Body of pancreas (tissue), 4 donors: ENCODE data around the gene MEOX2. TPM values are rescaled to one million over a fixed set of nuclear protein-coding genes. Genes with fewer than 3 reads are reported as not detected.

Experiments
- ATAC-seq: fragments of 150-250 bp; one replicate; pipeline ENCODE4 v1.9.1; 2016
- DNase-seq, 4 donors: peaks; one replicate each; pipeline ENCODE4 v3.0.0-alpha.2; 2019
- H3K27ac ChIP-seq, 4 donors: fragments of 200-600 bp; sonication (generic); 1 replicate in 3 of 4; 2 replicates in 1 of 4; pipeline versions ENCODE4 v1.5.1 to v1.6.1; 2016 to 2019; ENCODE audit warnings: mild to moderate bottlenecking in 1 of 4, mixed read lengths in 1 of 4, moderate library complexity in 1 of 4
- H3K27me3 ChIP-seq, 2 donors: fragments of 200-600 bp; sonication (generic); one replicate each; pipeline ENCODE4 v1.6.0; 2016; ENCODE audit warnings: mild to moderate bottlenecking in 1 of 2
- H3K36me3 ChIP-seq, 2 donors: fragments of 200-600 bp; sonication (generic); replicated peaks in 1 of 2; 2 replicates each; pipeline ENCODE4 v1.5.1; 2016; ENCODE audit warnings: low read depth in 2 of 2; ENCODE audit not compliant: insufficient read depth in 1 of 2
- H3K4me1 ChIP-seq: fragments of 200-600 bp; sonication (generic); one replicate; pipeline ENCODE4 v1.6.0; 2016
- H3K4me3 ChIP-seq, 2 donors: fragments of 200-600 bp; sonication (generic); 1 replicate in 1 of 2; 2 replicates in 1 of 2; pipeline ENCODE4 v1.5.1; 2016 to 2019
- H3K9me3 ChIP-seq, 3 donors: fragments of 200-600 bp; sonication (generic); 1 replicate in 2 of 3; 2 replicates in 1 of 3; pipeline ENCODE4 v1.5.1; 2016
- CTCF ChIP-seq, 7 experiments: fragments of 450-650 bp in 4 of 7; fragments of 200-600 bp in 3 of 7; sonication (generic) in 3 of 7; IDR thresholded peaks; one replicate each; pipeline ENCODE4 v1.5.1; 2016 to 2019; ENCODE audit warnings: antibody characterized with exemption in 7 of 7
- POLR2A ChIP-seq, 3 donors: fragments of 450-650 bp; IDR thresholded peaks; one replicate each; pipeline ENCODE4 v1.6.1; 2016; ENCODE audit warnings: antibody characterized with exemption in 3 of 3, mild to moderate bottlenecking in 2 of 3
- WGBS, 2 donors: methylation state at CpG; one replicate each; pipeline ENCODE4 v1.1.5; 2017; 5-methylcytosine and 5-hydroxymethylcytosine counted together
- intact Hi-C: fragments of 100-400 bp; cut with DNase I; formaldehyde crosslinking; loops from one replicate; pipeline ENCODE4 v1.15.1; 2023
- total RNA-seq, 2 donors: library from RNA; depleted of rRNA; stranded (reverse); fragments of >200 nt; gene quantifications; one replicate each; pipeline ENCODE4 v1.1.0, GENCODE V29; 2016

Gene MEOX2
- total RNA-seq, 2 donors from 2014 or later: 0.66 to 8.0 TPM

- intact Hi-C loops: no loop called here
- no peak for DNase-seq
- TF ChIP-seq POLR2A (IDR thresholded peaks at IDR 0.05): no peak
- TF ChIP-seq CTCF (IDR thresholded peaks at IDR 0.05): no peak
- ATAC-seq: no peak
- H3K36me3 ChIP-seq: no peaks in the 10 kb centered on the region
- H3K27me3 ChIP-seq: no peaks in the 10 kb centered on the region
- WGBS, 2 donors: 70 to 100% methylated on average over 1 of the region's 1 CpG
- H3K4me3 ChIP-seq: no peak overlapping the region
- no peak overlapping the region for H3K27ac ChIP-seq
- no peaks in the 10 kb centered on the region for H3K4me1 ChIP-seq
- no peaks in the 10 kb centered on the region for H3K9me3 ChIP-seq
Measured at GRCh38 chr7:15703732-15704131, 17.2 kb upstream of the MEOX2 start.

GRCh38 chr7:15692501-15693020, 6.1 kb upstream of the MEOX2 start:
- H3K4me3 ChIP-seq: no peak overlapping the region
- 88 to 91% methylated on average over 5 of the region's 5 CpGs for WGBS, 2 donors
- H3K27me3 ChIP-seq: no peaks in the 10 kb centered on the region
- no peaks in the 10 kb centered on the region for H3K9me3 ChIP-seq
- no peak for DNase-seq
- no peak for ATAC-seq
- no peaks in the 10 kb centered on the region for H3K4me1 ChIP-seq
- H3K36me3 ChIP-seq: no peaks in the 10 kb centered on the region
- TF ChIP-seq POLR2A (IDR thresholded peaks at IDR 0.05) (no peak), CTCF (IDR thresholded peaks at IDR 0.05) (no peak)
- intact Hi-C loops: no loop called here
- no peak overlapping the region for H3K27ac ChIP-seq

- DNase-seq: no peak
- no peaks in the 10 kb centered on the region for H3K9me3 ChIP-seq
- no peak overlapping the region for H3K27ac ChIP-seq
- peaks cover 19% of the 10 kb centered on the region for H3K4me1 ChIP-seq
- peaks cover 0 to 12% of the 10 kb centered on the region in 2 donors for H3K27me3 ChIP-seq
- TF ChIP-seq CTCF (IDR thresholded peaks at IDR 0.05): no peak
- TF ChIP-seq POLR2A (IDR thresholded peaks at IDR 0.05): no peak
- no peak overlapping the region for H3K4me3 ChIP-seq
- WGBS, 2 donors: 14 to 23% methylated on average over 2 of the region's 2 CpGs
- intact Hi-C loops: no loop called here
- no peaks in the 10 kb centered on the region for H3K36me3 ChIP-seq
- ATAC-seq: no peak
Measured at GRCh38 chr7:15688911-15689310, 2.4 kb upstream of the MEOX2 start.

DNA sequence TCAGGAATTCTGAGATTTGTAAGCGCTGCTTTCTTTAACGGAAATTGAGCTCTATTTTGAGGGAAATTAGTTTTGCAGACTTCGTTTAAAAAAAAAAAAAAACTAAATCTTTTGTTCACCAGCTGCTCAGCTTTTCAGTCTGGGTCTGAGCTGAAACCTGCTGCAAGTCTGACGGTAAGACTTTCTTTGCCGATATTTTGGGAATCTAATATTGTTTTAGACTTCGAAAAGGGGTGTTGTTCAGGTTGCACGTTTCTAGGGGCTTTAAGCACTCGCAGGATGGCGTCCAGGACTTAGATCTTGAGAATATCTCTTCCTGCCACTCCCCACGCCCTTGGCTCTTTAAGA, 1.8 kb upstream of the MEOX2 start:
- H3K27me3 ChIP-seq: peaks cover 0 to 12% of the 10 kb centered on the region in 2 donors
- DNase-seq: no peak
- H3K9me3 ChIP-seq: no peaks in the 10 kb centered on the region
- H3K27ac ChIP-seq: no peak overlapping the region
- H3K4me3 ChIP-seq: no peak overlapping the region
- H3K36me3 ChIP-seq: no peaks in the 10 kb centered on the region
- ATAC-seq: no peak
- intact Hi-C loops: no loop called here
- TF ChIP-seq POLR2A (IDR thresholded peaks at IDR 0.05) (no peak), CTCF (IDR thresholded peaks at IDR 0.05) (no peak)
- 3 to 12% methylated on average over 10 of the region's 10 CpGs for WGBS, 2 donors
- peaks cover 19% of the 10 kb centered on the region for H3K4me1 ChIP-seq

- no peak for ATAC-seq
- intact Hi-C loops: no loop called here
- no peaks in the 10 kb centered on the region for H3K9me3 ChIP-seq
- peaks cover 0 to 12% of the 10 kb centered on the region in 2 donors for H3K27me3 ChIP-seq
- H3K36me3 ChIP-seq: no peaks in the 10 kb centered on the region
- peaks cover 19% of the 10 kb centered on the region for H3K4me1 ChIP-seq
- DNase-seq: no peak
- 3 to 8% methylated on average over 21 of the region's 21 CpGs for WGBS, 2 donors
- H3K4me3 ChIP-seq: no peak overlapping the region
- TF ChIP-seq CTCF (IDR thresholded peaks at IDR 0.05) (no peak), POLR2A (IDR thresholded peaks at IDR 0.05) (no peak)
- no peak overlapping the region for H3K27ac ChIP-seq
Measured at GRCh38 chr7:15687546-15688278, 1.2 kb upstream of the MEOX2 start.
